Measurements from ENCODE around the gene PSG5.
"Not testable (repeated sequence)": the region's sequence is repeated elsewhere in the genome, so short reads cannot be mapped to it uniquely, and the experiment has no call there.

DNA sequence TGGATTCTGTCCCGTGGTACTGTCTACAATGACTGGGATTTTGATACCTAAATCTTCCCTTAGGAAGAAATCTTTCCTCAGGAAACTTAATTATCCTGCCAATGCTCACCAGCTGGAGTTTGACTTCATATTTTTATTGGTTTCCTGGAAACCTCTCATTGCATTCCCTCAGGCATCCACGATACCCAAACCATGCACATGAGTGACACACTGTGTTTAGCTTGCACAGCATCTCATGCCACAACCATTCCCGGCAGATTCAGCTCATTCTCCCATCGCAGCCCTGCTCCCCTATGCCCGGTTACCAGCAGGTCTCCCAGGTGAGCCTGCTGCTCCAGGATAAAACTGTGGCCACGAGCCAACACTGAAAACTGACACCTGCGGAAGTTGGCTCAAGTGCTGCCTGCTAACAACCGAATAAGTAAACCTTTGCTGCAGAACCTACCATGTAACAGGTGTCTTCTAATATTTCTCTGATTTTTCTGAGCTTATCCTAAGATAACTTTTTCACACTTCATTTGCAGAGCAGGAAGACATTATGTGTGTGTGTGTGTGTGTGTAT lies 55.0 kb downstream of the PSG5 start:
- TF ChIP-seq POLR2A (IDR thresholded peaks at IDR 0.05) = not testable (repeated sequence)
- TF ChIP-seq, protein P1, sequence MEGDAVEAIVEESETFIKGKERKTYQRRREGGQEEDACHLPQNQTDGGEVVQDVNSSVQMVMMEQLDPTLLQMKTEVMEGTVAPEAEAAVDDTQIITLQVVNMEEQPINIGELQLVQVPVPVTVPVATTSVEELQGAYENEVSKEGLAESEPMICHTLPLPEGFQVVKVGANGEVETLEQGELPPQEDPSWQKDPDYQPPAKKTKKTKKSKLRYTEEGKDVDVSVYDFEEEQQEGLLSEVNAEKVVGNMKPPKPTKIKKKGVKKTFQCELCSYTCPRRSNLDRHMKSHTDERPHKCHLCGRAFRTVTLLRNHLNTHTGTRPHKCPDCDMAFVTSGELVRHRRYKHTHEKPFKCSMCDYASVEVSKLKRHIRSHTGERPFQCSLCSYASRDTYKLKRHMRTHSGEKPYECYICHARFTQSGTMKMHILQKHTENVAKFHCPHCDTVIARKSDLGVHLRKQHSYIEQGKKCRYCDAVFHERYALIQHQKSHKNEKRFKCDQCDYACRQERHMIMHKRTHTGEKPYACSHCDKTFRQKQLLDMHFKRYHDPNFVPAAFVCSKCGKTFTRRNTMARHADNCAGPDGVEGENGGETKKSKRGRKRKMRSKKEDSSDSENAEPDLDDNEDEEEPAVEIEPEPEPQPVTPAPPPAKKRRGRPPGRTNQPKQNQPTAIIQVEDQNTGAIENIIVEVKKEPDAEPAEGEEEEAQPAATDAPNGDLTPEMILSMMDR (IDR thresholded peaks at IDR 0.05) = not testable (repeated sequence)

Measured in right lobe of liver (tissue), 4 donors.